Stimulated activated CD4-positive, alpha-beta T cell treated with anti-CD3 and anti-CD28 coated beads, Interleukin-12 subunit alpha, Interleukin-12 subunit beta, amount 100 ng/mL, for 48 hours (primary cell): Measurements from ENCODE around the gene SUCLG1.
A peak's percentile ranks its signal among the peaks of the same experiment; 100 is the strongest.

Experiments used
- DNase-seq, 3 donors: peaks; one replicate each; pipeline ENCODE4 v3.0.0-alpha.2; 2020; ENCODE audit warnings: low read depth in 2 of 3, low spot score in 1 of 3

Gene SUCLG1

GRCh38 chr2:84467389-84467788 lies 8.3 kb upstream of the SUCLG1 start:
- DNase-seq: no peak

GRCh38 chr2:84461310-84461709 lies 2.2 kb upstream of the SUCLG1 start:
- DNase-seq: no peak

GRCh38 chr2:84460670-84461069 lies 1.6 kb upstream of the SUCLG1 start:
- no peak for DNase-seq

- DNase-seq: no peak
Observed at GRCh38 chr2:84459944-84460429, 907 bp upstream of the SUCLG1 start.

GRCh38 chr2:84458551-84459017 lies 496 bp downstream of the SUCLG1 start:
- peak in 1 of 3 donors; percentile 9 for DNase-seq

- DNase-seq: no peak
Observed at GRCh38 chr2:84457686-84458085, 1.4 kb downstream of the SUCLG1 start.

- DNase-seq: no peak
Observed at GRCh38 chr2:84456156-84456555, 2.9 kb downstream of the SUCLG1 start.

- DNase-seq: no peak
Observed at GRCh38 chr2:84454581-84454980, 4.5 kb downstream of the SUCLG1 start.

- DNase-seq: no peak
Observed at GRCh38 chr2:84452624-84453023, 6.5 kb downstream of the SUCLG1 start.

GRCh38 chr2:84451579-84451978 lies 7.5 kb downstream of the SUCLG1 start:
- DNase-seq: no peak

- DNase-seq: no peak
Observed at GRCh38 chr2:84450288-84451227, 8.5 kb downstream of the SUCLG1 start.

- no peak for DNase-seq
Observed at GRCh38 chr2:84449711-84450110, 9.4 kb downstream of the SUCLG1 start.

- DNase-seq: no peak
Observed at GRCh38 chr2:84449055-84449454, 10.0 kb downstream of the SUCLG1 start.

- no peak for DNase-seq
Observed at GRCh38 chr2:84443477-84443876, 15.6 kb downstream of the SUCLG1 start.

GRCh38 chr2:84442888-84443287 lies 16.2 kb downstream of the SUCLG1 start:
- no peak for DNase-seq

- no peak for DNase-seq
Observed at GRCh38 chr2:84441505-84441904, 17.6 kb downstream of the SUCLG1 start.

- DNase-seq: no peak
Observed at GRCh38 chr2:84441036-84441435, 18.0 kb downstream of the SUCLG1 start.

- DNase-seq: no peak
Observed at GRCh38 chr2:84435345-84436025, 23.6 kb downstream of the SUCLG1 start.

GRCh38 chr2:84429328-84429727 lies 29.8 kb downstream of the SUCLG1 start:
- no peak for DNase-seq

GRCh38 chr2:84427235-84428138 lies 31.6 kb downstream of the SUCLG1 start:
- DNase-seq: no peak

- DNase-seq: no peak
Observed at GRCh38 chr2:84425310-84425709, 33.8 kb downstream of the SUCLG1 start.
